HG03457 (cell line): ENCODE measurements around the gene ADD3.

Experiments used
- ATAC-seq: cut with Tn5 transposase; IDR thresholded peaks from one replicate; pipeline ENCODE4 v1.9.1; 2021; ENCODE audit warnings: moderate number of reproducible peaks; ENCODE audit not compliant: unreplicated experiment

The ADD3 gene

DNA sequence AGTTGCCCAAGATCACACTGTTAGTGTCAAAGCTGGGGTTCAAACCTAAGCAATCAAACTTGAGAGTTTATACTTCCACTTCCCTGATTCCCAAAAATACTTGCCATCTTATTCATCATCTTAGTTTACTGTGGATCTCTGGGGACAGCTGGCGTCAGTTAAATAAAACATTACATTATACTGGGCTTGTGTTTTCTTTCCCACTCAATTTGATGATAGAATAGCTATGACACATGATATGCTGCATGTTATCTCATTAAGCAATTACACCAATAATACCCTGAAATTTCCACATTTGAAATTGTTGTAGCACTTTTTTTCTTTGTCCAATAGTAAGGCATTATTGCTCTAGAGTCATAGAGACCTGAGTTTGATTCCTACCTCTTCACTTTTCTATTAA is 136.7 kb downstream of the ADD3 start:
- no peak for ATAC-seq

DNA sequence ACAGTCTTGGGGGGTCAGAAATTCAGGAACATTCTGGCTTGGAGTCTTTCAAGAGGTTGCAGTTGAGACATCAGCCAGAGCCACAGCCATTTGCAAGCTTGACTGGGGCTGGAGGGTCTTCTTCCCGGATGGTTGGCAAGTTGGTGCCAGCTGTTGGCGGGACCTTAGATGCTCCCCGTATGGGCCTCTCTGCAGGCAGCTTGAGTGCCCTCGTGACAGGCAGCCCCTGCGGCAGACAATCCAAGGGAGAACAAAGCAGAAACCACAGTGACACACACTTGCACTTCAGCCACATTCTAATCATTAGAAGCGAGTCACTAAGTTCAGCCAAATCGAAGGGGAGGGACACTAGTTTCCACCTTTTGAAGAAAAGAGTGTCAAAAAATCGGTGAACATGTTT is 140.2 kb downstream of the ADD3 start:
- ATAC-seq: no peak

- no peak for ATAC-seq
Measured at GRCh38 chr10:110149259-110149658, 141.5 kb downstream of the ADD3 start.

DNA sequence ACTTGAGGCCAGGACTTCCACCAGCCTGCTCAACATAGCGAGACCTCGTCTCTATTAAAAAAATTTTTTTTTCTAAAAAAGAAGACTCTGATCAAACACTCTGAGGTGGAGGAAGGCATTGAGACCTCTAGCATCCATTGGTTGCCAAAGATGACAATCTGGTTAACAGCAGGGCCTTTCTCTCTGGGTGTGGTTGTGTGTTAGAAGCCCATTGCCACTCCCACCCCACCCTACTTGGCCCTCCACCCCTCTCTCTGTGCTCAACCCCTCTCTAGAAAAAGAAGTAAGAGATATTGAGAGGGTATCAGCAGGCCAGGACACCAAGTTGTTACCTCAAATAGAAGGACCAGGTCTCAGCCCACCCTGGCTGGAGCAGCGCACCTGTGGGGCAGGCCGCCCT is 142.3 kb downstream of the ADD3 start:
- ATAC-seq: no peak

DNA sequence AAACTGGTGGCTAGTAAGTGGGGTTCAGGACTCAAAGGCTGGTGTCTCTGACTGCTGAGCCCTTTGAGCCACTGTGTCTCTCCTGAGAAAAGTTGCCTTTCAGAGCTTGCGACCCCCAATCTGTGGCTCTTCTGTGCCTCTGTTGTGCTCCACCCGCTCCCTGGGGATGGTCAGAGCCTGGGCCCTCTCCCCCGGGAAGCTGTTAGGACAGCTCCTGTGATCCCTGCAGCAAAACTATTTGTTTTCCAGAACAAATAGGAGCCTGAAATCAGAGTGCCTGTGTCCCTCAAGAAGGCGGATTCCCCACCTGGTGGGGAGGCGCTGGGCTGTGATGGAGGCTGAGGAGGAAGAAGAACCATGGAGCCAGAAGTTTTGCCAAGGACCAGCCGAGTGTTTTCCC is 143.2 kb downstream of the ADD3 start:
- no peak for ATAC-seq

DNA sequence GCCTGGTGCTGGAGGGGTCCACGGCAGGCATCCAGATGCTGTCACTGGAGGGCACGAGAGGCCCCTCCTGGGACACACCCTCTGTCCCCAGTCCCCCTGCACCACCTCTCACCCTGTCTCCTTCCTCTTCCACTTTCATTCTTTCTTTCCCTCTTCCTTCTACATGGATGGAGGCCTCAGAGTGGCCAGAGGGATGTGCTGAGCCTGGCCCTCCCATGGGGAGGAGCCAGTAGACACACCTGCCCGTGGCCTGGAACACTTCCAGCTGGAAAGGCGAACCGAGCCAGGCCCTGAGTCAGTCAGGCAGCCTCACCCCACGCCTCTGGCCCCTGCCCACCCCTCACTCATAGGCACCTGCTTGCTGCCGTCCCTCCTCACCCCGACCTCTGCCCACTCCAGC is 143.7 kb downstream of the ADD3 start:
- no peak for ATAC-seq

DNA sequence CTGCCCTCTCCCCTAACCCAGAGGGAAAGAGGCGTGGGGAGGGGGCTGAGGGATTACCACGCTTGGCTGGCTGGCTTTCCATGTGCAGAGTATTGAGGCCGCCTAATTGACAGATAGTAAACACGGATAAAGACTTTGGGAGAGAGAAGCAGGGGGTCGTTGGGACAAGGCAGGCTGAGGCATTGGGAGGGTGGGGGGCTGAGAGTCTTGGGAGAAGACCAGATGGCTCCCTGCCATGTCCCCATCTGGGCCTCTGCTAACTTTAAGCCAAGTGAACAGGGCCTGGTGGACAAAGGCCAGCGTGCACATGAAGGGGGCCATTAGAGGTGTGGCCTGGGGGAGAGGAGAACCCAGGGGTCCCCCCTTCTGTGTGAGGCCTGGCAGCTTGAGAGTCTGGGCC is 144.2 kb downstream of the ADD3 start:
- ATAC-seq: no peak

GRCh38 chr10:110153396-110153795 is 145.6 kb downstream of the ADD3 start:
- ATAC-seq: no peak

- ATAC-seq: no peak
Measured at GRCh38 chr10:110156046-110156445, 148.3 kb downstream of the ADD3 start.

GRCh38 chr10:110158051-110159005 is 150.5 kb downstream of the ADD3 start:
- no peak for ATAC-seq

- ATAC-seq: no peak
Measured at GRCh38 chr10:110160081-110160480, 152.3 kb downstream of the ADD3 start.

- no peak for ATAC-seq
Measured at GRCh38 chr10:110160522-110160921, 152.7 kb downstream of the ADD3 start.

GRCh38 chr10:110162741-110163145 is 155.0 kb downstream of the ADD3 start:
- ATAC-seq: no peak

DNA sequence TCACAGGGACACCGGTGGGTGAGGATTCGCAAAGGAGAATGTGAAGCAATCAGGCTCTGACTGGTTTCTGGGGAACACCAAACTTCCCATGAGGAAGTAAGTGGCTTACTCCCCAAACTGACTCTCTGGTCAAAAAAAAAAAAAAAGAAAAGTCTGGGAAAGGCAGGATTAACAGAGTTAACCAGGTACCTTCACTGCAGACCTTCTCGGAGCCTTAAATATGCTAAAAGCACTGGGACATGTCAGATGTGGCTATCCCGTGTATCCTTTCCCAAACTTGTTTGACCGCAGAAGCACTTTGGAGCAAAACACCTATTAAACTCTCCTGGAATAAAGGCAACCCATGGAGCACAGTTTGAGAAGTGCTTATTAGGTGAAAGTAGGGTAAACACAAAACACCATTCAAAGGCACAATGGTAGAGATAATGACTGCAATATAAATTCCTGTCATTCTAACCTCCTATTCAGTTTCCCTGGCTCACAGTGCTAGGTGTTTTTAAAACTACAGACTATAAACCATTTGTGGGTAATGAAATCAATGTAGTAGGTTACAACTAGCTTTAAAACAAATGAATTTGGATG is 155.5 kb downstream of the ADD3 start:
- no peak for ATAC-seq

- no peak for ATAC-seq
Measured at GRCh38 chr10:110163841-110164240, 156.1 kb downstream of the ADD3 start.

DNA sequence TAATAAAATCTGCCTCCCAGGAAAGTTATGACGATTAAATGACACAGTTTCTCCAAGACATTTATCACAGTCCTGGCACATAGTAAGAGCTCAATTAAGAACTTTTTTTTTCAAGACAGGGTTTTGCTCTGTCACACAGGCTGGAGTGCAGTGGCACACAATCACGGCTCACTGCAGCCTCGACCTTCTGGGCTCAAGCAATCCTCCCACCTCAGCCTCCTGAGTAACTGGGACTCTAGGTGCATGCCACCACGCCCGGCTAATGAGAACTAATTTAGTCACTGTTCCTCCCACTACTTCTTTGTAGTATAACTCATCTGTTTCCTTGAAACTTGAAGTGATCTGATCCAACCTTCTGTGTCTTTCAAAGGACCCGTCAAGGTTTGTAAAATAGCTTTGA is 157.5 kb downstream of the ADD3 start:
- no peak for ATAC-seq

- ATAC-seq: no peak
Measured at GRCh38 chr10:110167149-110167548, 159.4 kb downstream of the ADD3 start.

GRCh38 chr10:110168601-110169481 is 161.1 kb downstream of the ADD3 start:
- ATAC-seq: no peak

GRCh38 chr10:110169586-110169985 is 161.8 kb downstream of the ADD3 start:
- ATAC-seq: no peak

DNA sequence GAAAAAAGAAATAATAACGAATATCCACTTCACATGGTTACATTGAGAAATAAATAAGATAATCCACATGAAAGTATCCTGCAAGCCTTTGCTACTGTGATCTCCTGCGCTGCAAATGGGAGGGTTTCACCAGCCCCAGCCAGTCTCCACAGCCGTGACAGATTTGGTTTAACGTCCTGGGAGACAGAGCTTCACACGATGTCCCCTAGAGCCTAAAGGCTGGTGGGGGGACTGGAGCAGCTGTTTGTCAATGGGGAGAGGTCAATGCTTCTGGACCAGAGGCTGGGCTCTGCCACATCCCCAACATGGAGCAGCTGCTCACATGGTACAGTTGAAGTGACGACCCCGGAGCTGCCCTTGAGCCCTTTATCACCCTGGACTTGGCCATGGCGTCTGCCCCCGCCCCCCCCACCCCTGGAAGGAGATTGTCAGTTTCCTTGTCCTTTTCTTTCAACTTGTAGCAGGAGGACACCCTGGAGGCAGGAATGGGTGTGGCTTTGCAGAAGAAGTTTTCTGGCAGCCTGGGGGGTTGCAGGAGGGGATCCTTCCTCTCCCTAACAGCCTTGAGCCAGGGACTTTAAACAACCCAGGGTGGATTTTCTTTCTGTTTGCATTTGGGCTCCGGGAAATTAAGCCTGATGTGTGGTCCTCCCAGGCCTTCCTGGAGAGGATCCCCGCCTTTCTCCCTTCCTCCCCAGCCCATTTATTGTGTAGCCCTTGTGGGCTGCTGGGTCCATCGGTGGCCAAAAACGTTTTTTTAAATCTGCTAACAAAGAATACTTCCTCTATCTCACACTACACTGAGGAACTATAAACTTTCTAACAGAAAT is 162.6 kb downstream of the ADD3 start:
- no peak for ATAC-seq

DNA sequence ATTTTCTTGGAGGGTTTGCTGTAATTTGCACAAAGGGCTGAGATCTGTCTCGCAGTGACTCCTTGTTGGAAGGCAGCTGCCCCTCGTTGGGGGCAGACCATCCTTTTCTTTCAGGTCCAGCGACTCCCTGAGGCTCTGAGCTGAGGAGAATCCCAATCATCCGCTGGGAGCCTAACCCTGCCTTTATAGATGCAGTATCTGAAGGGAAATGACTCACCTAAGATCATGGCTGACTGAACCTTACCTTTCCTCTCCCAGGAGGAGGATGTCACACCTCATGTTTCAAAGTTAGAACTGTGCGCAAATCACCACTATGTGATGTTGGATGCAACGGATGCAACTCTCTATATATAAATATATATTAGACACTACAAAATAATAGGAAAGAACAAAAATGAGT is 163.2 kb downstream of the ADD3 start:
- ATAC-seq: no peak
